OCI-LY1 (cell line): ENCODE measurements around the gene DENND4B.

Source experiments
- H2AFZ ChIP-seq: fragments of 200-600 bp; sonication (generic), shearing (Covaris generic); 2 replicates; pipeline ENCODE4 v1.6.0; 2014; ENCODE audit warnings: antibody characterized with exemption, mild to moderate bottlenecking, low read length
- H3F3A ChIP-seq: fragments of 200-600 bp; sonication (generic), shearing (Covaris generic); 2 replicates; pipeline ENCODE4 v1.6.0; 2014; ENCODE audit warnings: mild to moderate bottlenecking, antibody characterized with exemption, low read length, moderate library complexity; ENCODE audit not compliant: insufficient read depth
- H3K27ac ChIP-seq: fragments of 200-600 bp; sonication (generic); 2 replicates; pipeline ENCODE4 v1.5.1; 2014; ENCODE audit warnings: low read length, mixed run types, mild to moderate bottlenecking, low read depth; ENCODE audit not compliant: poor library complexity, severe bottlenecking
- H3K27me3 ChIP-seq: fragments of 200-600 bp; sonication (generic); 2 replicates; pipeline ENCODE4 v1.6.0; 2014; ENCODE audit warnings: antibody characterized with exemption, mild to moderate bottlenecking, low read length, moderate library complexity; ENCODE audit not compliant: insufficient read depth
- H3K36me3 ChIP-seq: fragments of 200-600 bp; sonication (generic); 2 replicates; pipeline ENCODE4 v1.6.1; 2014; ENCODE audit warnings: mild to moderate bottlenecking, antibody characterized with exemption, low read length, moderate library complexity, mixed read lengths; ENCODE audit not compliant: insufficient read depth
- H3K4me1 ChIP-seq: fragments of 200-600 bp; sonication (generic); 2 replicates; pipeline ENCODE4 v1.5.1; 2014; ENCODE audit warnings: mild to moderate bottlenecking, low read length, moderate library complexity; ENCODE audit not compliant: insufficient read depth, severe bottlenecking
- H3K4me2 ChIP-seq: fragments of 200-600 bp; sonication (generic), shearing (Covaris generic); 2 replicates; pipeline ENCODE4 v1.6.1; 2014; ENCODE audit warnings: low read length
- H3K4me3 ChIP-seq: fragments of 200-600 bp; sonication (generic); 2 replicates; pipeline ENCODE4 v1.5.1; 2014; ENCODE audit warnings: low read length, low read depth, mild to moderate bottlenecking, mixed read lengths; ENCODE audit not compliant: poor library complexity, severe bottlenecking
- H3K79me2 ChIP-seq: fragments of 200-600 bp; shearing (Covaris generic); 2 replicates; pipeline ENCODE4 v1.6.1; 2016; ENCODE audit warnings: mixed run types, low read length, mixed read lengths; ENCODE audit not compliant: insufficient read depth
- H3K9ac ChIP-seq: fragments of 200-600 bp; sonication (generic), shearing (Covaris generic); 2 replicates; pipeline ENCODE4 v1.6.1; 2014; ENCODE audit warnings: mild to moderate bottlenecking, low read length, mixed read lengths
- H3K9me2 ChIP-seq: fragments of 200-600 bp; sonication (generic), shearing (Covaris generic); 2 replicates; pipeline ENCODE4 v1.6.1; 2014; ENCODE audit warnings: low read depth, mild to moderate bottlenecking, low read length, mixed read lengths
- H3K9me3 ChIP-seq: fragments of 200-600 bp; shearing (Covaris generic); 2 replicates; pipeline ENCODE4 v1.6.1; 2014; ENCODE audit warnings: low read length, mixed read lengths
- H4K20me1 ChIP-seq: fragments of 200-600 bp; sonication (generic), shearing (Covaris generic); 2 replicates; pipeline ENCODE4 v1.6.0; 2016; ENCODE audit warnings: mild to moderate bottlenecking, low read length; ENCODE audit not compliant: insufficient read depth
- CTCF ChIP-seq: fragments of 200-600 bp; sonication (generic), shearing (Covaris generic); IDR thresholded peaks from 2 replicates; pipeline ENCODE4 v1.5.1; 2017; ENCODE audit warnings: mild to moderate bottlenecking, antibody characterized with exemption, low read length, moderate library complexity, mixed read lengths
- EZH2 ChIP-seq: fragments of 200-600 bp; sonication (generic), shearing (Covaris generic); IDR thresholded peaks from 2 replicates; pipeline ENCODE4 v1.8.0; 2017; ENCODE audit warnings: borderline replicate concordance, mixed run types, mild to moderate bottlenecking, antibody characterized with exemption, low read length, moderate library complexity, mixed read lengths

Gene DENND4B

GRCh38 chr1:153977250-153978240, 31.0 kb upstream of the DENND4B start, which contains the start of gene JTB:
JTB (minus strand) TSS chr1:153977674; CDS start chr1:153977252, 422 bp downstream.
- peak within 1 kb of the TSS; percentile 95 for H3K9ac ChIP-seq
- H3K9me3 ChIP-seq, result no peaks in the 10 kb centered on the region
- H3K79me2 ChIP-seq, result peaks cover 19% of the 10 kb centered on the region
- peak within 1 kb of the TSS; percentile 83 for H3K4me3 ChIP-seq
- no peaks in the 10 kb centered on the region for H4K20me1 ChIP-seq
- no peaks in the 10 kb centered on the region for H3K27me3 ChIP-seq
- no peaks in the 10 kb centered on the region for H3K9me2 ChIP-seq
- TF ChIP-seq EZH2 (no peak), CTCF (no peak; the same call in 1 of the 2 replicates)
- peak within 1 kb of the TSS; percentile 57 for H3K27ac ChIP-seq
- peaks cover 37% of the 10 kb centered on the region for H3K36me3 ChIP-seq
- H2AFZ ChIP-seq, result peak within 1 kb of the TSS; percentile 60; the same call in 1 of the 2 replicates
- H3K4me2 ChIP-seq, result peak within 1 kb of the TSS; percentile 100
- peaks cover under 1% of the 10 kb centered on the region; the same call in 1 of the 2 replicates for H3F3A ChIP-seq
- H3K4me1 ChIP-seq, result peaks cover 29% of the 10 kb centered on the region

GRCh38 chr1:153976819-153977249, 30.3 kb upstream of the DENND4B start:
- Histone ChIP-seq H3K27ac (peak overlapping the region; percentile 57), H3F3A (peaks cover 4% of the 10 kb centered on the region; the same call in 1 of the 2 replicates), H2AFZ (no peak overlapping the region), H3K9me3 (no peaks in the 10 kb centered on the region), H3K9ac (peak overlapping the region; percentile 95), H3K79me2 (peaks cover 19% of the 10 kb centered on the region), H3K4me2 (peak overlapping the region; percentile 100), H3K4me1 (peaks cover 32% of the 10 kb centered on the region), H3K4me3 (peak overlapping the region; percentile 83), H3K9me2 (no peaks in the 10 kb centered on the region), H4K20me1 (no peaks in the 10 kb centered on the region), H3K36me3 (peaks cover 39% of the 10 kb centered on the region), H3K27me3 (no peaks in the 10 kb centered on the region)
- no peak for TF ChIP-seq EZH2
- TF ChIP-seq CTCF, result no peak

- H3K27me3 ChIP-seq, result no peaks in the 10 kb centered on the region
- H3K9me3 ChIP-seq, result no peaks in the 10 kb centered on the region
- no peak overlapping the region for H3K9ac ChIP-seq
- H3F3A ChIP-seq, result peaks cover 4% of the 10 kb centered on the region; the same call in 1 of the 2 replicates
- TF ChIP-seq CTCF (no peak), EZH2 (no peak)
- no peak overlapping the region for H3K27ac ChIP-seq
- H3K4me3 ChIP-seq, result no peak overlapping the region
- no peak overlapping the region for H3K4me2 ChIP-seq
- peaks cover 19% of the 10 kb centered on the region for H3K79me2 ChIP-seq
- H2AFZ ChIP-seq, result no peak overlapping the region
- H3K4me1 ChIP-seq, result peaks cover 37% of the 10 kb centered on the region
- H3K9me2 ChIP-seq, result no peaks in the 10 kb centered on the region
- H3K36me3 ChIP-seq, result peaks cover 39% of the 10 kb centered on the region
- no peaks in the 10 kb centered on the region for H4K20me1 ChIP-seq
These were observed 27.0 kb upstream of the DENND4B start for GRCh38 chr1:153973525-153973924.
